H54 (cell line): Measurements from ENCODE around the gene MDFIC.

Experiments used
- DNase-seq: peaks from one replicate; pipeline ENCODE4 v3.0.0; 2011; ENCODE audit warnings: low spot score, mixed read lengths; ENCODE audit not compliant: insufficient read length
- FAIRE-seq: peaks from 3 replicates; lab custom pipeline; 2011; peaks lifted over from hg19 to GRCh38; lab: Jason Lieb, UNC
- POLR2A ChIP-seq: IDR thresholded peaks from 2 replicates; pipeline ENCODE4 v1.6.1; 2011; ENCODE audit warnings: low read depth, mild to moderate bottlenecking, low read length

The MDFIC gene

GRCh38 chr7:114944745-114945625, 23.1 kb downstream of the MDFIC start:
- FAIRE-seq = no peak
- no peak for TF ChIP-seq POLR2A
- DNase-seq = no peak

- no peak for TF ChIP-seq POLR2A
- DNase-seq (no peak), FAIRE-seq (no peak)
Measured at GRCh38 chr7:114949231-114949630, 27.3 kb downstream of the MDFIC start.

DNA sequence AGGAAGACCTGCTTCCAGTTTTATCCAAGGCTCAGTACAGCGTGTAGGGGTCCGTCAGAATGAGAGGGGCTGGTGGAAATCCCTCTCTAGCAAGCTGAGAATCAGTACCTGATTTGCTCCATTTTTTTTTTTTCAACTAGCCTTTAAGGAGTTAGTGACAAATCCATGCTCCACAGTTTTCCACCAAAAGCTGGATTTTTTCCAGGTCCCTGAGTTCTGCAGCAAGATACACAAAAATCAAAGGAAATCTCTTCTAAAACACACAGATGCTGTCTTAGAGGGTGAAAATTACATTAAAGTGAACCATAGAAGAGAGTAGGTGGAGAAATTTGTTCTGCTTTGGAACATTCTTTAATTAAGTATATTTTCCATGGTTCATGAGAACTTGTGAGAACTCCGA, 30.4 kb downstream of the MDFIC start:
- DNase-seq (no peak), FAIRE-seq (no peak)
- no peak for TF ChIP-seq POLR2A

DNA sequence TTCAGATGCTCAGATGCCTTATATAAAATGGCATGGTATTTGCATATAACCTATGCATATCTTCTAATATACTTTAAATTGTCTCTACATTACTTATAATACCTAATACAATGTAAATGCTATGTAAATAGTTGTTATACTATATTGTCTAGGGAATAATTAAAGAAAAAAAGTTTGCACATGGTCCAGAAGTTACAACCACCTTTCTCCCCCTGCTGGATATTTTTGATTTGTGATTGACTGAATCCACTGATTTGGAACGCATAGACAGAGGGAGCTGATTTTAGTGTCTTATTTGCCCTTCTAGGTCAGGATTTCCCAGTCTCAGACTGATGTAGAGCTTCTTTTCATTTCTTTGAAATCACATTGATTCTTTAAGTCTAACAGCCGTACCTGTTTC, 31.8 kb downstream of the MDFIC start:
- FAIRE-seq = no peak
- no peak for TF ChIP-seq POLR2A
- no peak for DNase-seq

DNA sequence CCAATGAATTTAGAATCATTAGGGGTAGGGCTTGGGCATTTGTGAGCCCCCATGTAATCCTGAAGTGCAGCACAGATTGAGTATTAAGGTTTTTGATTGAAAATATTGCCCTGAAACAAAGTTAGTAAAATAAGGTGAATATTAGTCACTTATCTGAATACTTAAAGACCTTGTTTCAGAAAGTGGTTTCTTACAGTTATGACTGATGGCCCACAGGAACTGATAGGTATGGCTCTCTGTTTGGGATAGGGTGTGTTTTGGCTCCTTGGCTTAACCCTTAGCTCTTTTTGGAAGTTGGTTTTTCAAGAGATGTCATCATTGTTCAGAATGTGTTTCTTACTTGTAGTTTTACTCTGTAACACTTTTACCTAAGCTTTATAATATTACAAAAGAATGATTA, 34.8 kb downstream of the MDFIC start:
- FAIRE-seq (peak; percentile 61), DNase-seq (no peak)
- TF ChIP-seq POLR2A = no peak

- DNase-seq = no peak
- no peak for TF ChIP-seq POLR2A
- FAIRE-seq = no peak
Measured at GRCh38 chr7:114957444-114957843, 35.5 kb downstream of the MDFIC start.

DNA sequence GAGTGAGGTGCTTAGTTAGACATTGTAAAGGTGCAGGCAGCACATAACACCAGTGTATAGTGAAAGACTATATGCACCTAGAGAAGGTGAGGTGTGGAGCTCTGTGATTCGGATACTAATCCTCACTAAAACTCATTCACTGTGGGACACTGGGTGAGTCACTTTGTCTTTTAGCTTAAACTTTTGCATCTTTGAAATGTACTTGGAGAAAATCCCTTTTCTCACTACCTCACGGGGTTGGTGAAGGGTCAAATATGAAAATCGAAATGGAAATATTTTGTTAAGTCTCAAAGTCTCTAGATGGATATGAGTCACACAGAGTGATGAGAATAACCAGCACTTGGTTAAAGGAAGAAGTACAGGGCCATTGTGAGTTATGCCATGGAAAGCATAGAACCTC, 38.0 kb downstream of the MDFIC start:
- DNase-seq = no peak
- FAIRE-seq = no peak
- TF ChIP-seq POLR2A = no peak

GRCh38 chr7:114962441-114962840, 40.5 kb downstream of the MDFIC start:
- DNase-seq (no peak), FAIRE-seq (no peak)
- TF ChIP-seq POLR2A = no peak

DNA sequence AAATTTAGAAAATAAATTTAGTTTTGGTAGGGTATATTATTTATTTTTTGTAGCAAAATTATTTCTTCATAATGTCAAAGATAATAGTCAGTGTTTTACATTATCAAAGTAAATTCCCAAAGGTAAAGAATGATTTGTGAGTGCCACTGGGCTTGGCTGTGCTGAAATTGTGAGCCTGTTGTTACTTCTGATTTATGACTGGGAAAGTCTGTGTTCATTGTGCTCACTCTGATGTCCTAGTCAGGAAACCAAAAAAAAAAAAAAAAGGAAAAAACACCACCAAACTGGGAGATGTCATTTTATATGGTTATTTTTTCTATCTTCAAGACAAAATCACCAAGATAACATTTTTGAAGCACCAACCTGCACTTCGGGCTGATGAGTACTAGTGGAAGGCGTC, 44.3 kb downstream of the MDFIC start:
- FAIRE-seq = no peak
- no peak for DNase-seq
- no peak for TF ChIP-seq POLR2A

GRCh38 chr7:114969096-114969495, 47.2 kb downstream of the MDFIC start:
- no peak for FAIRE-seq
- DNase-seq = no peak
- no peak for TF ChIP-seq POLR2A

- no peak for DNase-seq
- no peak for FAIRE-seq
- no peak for TF ChIP-seq POLR2A
Measured at GRCh38 chr7:114970308-114970707, 48.4 kb downstream of the MDFIC start.

GRCh38 chr7:114970732-114971131, 48.8 kb downstream of the MDFIC start:
- DNase-seq (no peak), FAIRE-seq (no peak)
- no peak for TF ChIP-seq POLR2A

- no peak for TF ChIP-seq POLR2A
- no peak for DNase-seq
- no peak for FAIRE-seq
Measured at GRCh38 chr7:114972567-114972966, 50.7 kb downstream of the MDFIC start.

DNA sequence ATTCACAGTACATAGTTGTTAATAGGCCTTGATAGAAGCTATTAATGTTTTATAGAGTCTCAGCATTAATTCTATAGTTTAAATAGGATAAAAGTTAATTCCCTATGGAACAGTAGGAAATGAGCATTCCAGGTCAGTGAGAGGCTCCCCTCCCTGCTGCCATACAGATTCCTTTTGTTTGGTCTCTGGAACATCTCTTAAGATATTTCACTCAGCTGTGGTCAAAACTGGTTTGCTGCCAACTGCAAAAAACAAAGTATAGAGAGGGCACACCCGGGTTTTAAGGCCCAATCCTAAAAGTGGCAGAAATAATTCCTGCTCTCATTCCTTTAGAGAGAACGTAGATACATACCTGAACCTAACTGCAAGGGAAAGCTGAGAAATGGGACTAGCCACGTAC, 51.3 kb downstream of the MDFIC start:
- TF ChIP-seq POLR2A = no peak
- DNase-seq = no peak
- FAIRE-seq = no peak

DNA sequence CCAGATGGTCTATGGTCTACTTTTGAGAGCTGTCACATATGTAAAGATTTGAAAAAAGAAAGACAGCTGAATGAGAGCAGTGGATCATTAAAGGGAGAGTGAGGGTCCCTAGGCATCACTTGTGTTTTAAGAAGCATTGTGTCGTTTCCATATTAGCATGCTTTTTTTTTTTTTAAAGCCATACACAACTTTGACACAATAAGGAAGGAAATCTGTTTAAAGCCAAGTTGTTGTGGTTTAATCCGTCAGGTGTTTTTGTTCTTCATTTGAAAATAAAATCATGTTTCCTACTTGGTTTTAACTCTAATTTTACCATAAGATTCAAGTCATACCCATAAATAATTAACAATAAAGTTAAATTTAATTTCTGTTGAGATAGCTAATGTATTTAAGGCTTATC, 53.5 kb downstream of the MDFIC start:
- TF ChIP-seq POLR2A = no peak
- FAIRE-seq = no peak
- no peak for DNase-seq
